ENCODE data around the gene MBTPS1.

The MBTPS1 gene

DNA sequence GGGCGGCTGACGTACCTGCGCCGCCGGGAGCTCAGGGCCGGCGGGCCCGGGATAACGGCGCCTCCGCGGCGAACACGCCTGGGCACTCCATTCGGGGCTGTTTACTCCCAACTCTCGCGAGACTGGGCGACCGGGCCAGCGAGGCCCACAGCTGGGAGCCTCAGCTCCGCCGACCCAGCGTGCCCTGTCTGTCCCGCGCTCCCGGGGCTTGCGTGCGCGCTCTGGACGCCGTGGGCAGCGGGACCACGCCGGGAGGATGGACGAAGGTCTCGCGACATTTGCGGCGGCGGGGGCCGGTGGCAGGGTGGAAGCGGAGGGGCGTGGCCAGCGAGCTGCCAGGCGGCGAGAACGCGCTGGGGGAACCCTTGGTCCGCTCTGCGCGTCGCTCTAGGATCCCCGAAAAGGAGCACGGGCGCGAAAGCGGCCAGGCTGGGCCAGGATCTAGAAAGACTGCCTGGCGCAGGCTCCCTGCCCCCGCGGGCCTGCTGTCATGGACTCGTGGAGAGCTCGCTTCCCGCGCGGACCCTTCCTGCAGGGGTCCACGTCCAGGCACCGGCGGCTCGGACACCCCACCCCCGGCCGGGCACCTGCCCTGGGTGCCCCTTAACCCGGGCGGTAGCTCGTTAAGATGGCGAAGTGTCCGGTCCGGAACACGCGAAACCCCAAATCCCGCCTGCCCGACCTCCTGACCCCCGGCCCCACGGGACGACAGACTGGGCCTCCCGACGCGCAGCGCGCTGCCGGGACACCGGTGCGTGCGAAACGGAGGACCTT, at the start of gene MBTPS1:
Gene MBTPS1 (minus strand): TSS at position 223 of the 774 bp plus-strand sequence. CDS start 15,159 bp downstream, outside the sequence.
- Histone ChIP-seq H3K27ac (ENCODE audit: low read length) (peak within 1 kb of the TSS; percentile 57), H3K4me2 (ENCODE audit: low read length) (peak within 1 kb of the TSS; percentile 87), H3K79me2 (ENCODE audit: low read length) (peaks cover 34% of the 10 kb centered on the region), H3K4me3 (ENCODE audit: low read length) (peak within 1 kb of the TSS; percentile 82), H3K4me1 (ENCODE audit: low read length) (peaks cover 11% of the 10 kb centered on the region; the same call in 1 of the 2 replicates), H3K9ac (ENCODE audit: low read length) (peak within 1 kb of the TSS; percentile 84), H3K27me3 (ENCODE audit: low read depth, low read length) (no peaks in the 10 kb centered on the region), H3K9me3 (ENCODE audit: insufficient read depth, low read length) (no peaks in the 10 kb centered on the region), H2AFZ (ENCODE audit: low read depth, low read length) (peak within 1 kb of the TSS; percentile 82), H3K36me3 (replicated peaks; ENCODE audit: low read depth, low read length) (no peaks in the 10 kb centered on the region), H4K20me1 (ENCODE audit: insufficient read depth, low read length) (peaks cover 6% of the 10 kb centered on the region)
- TF ChIP-seq, protein P1, sequence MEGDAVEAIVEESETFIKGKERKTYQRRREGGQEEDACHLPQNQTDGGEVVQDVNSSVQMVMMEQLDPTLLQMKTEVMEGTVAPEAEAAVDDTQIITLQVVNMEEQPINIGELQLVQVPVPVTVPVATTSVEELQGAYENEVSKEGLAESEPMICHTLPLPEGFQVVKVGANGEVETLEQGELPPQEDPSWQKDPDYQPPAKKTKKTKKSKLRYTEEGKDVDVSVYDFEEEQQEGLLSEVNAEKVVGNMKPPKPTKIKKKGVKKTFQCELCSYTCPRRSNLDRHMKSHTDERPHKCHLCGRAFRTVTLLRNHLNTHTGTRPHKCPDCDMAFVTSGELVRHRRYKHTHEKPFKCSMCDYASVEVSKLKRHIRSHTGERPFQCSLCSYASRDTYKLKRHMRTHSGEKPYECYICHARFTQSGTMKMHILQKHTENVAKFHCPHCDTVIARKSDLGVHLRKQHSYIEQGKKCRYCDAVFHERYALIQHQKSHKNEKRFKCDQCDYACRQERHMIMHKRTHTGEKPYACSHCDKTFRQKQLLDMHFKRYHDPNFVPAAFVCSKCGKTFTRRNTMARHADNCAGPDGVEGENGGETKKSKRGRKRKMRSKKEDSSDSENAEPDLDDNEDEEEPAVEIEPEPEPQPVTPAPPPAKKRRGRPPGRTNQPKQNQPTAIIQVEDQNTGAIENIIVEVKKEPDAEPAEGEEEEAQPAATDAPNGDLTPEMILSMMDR (IDR thresholded peaks at IDR 0.05; ENCODE audit: low read depth, low read length): no peak
- TF ChIP-seq EZH2phosphoT487 (IDR thresholded peaks at IDR 0.05; ENCODE audit: low read depth): no peak

GRCh38 chr16:84165746-84166145, 49.0 kb upstream of the MBTPS1 start:
- H3K27me3 ChIP-seq (ENCODE audit: low read depth, low read length): peaks cover 48% of the 10 kb centered on the region
- no peaks in the 10 kb centered on the region for H3K4me1 ChIP-seq (ENCODE audit: low read length)
- H3K9me3 ChIP-seq (ENCODE audit: insufficient read depth, low read length): no peaks in the 10 kb centered on the region
- H3K4me3 ChIP-seq (ENCODE audit: low read length): no peak overlapping the region
- no peaks in the 10 kb centered on the region for H4K20me1 ChIP-seq (ENCODE audit: insufficient read depth, low read length)
- no peak overlapping the region for H3K9ac ChIP-seq (ENCODE audit: low read length)
- no peaks in the 10 kb centered on the region for H3K79me2 ChIP-seq (ENCODE audit: low read length)
- H3K27ac ChIP-seq (ENCODE audit: low read length): no peak overlapping the region
- H3K36me3 ChIP-seq (replicated peaks; ENCODE audit: low read depth, low read length): no peaks in the 10 kb centered on the region
- TF ChIP-seq, protein P1 (IDR thresholded peaks at IDR 0.05; ENCODE audit: low read depth, low read length): no peak
- no peak for TF ChIP-seq EZH2phosphoT487 (IDR thresholded peaks at IDR 0.05; ENCODE audit: low read depth)
- H2AFZ ChIP-seq (ENCODE audit: low read depth, low read length): no peak overlapping the region
- no peak overlapping the region for H3K4me2 ChIP-seq (ENCODE audit: low read length)

DNA sequence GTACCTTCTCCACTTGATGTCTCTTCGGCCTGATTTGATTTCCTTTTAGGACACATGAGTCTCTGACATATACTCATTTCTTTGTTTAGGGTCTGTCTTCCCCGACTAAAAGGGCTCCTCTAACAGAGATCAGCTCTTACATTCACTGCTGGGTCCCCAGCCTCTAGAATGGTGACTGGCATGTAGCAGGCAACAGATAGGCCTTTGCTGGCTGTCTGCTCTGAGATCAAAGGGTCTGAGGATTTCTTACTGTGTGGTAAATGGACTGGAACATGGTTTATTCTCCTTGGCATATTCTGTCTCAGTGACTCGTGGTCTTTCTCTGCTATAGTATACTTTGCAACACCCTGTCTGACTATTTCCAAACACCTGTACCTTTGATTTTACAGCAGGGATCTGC, 45.1 kb upstream of the MBTPS1 start:
- TF ChIP-seq, protein P1 (IDR thresholded peaks at IDR 0.05; ENCODE audit: low read depth, low read length): no peak
- TF ChIP-seq EZH2phosphoT487 (IDR thresholded peaks at IDR 0.05; ENCODE audit: low read depth): no peak
- Histone ChIP-seq H3K36me3 (replicated peaks; ENCODE audit: low read depth, low read length) (no peaks in the 10 kb centered on the region), H3K9me3 (ENCODE audit: insufficient read depth, low read length) (no peaks in the 10 kb centered on the region), H3K27me3 (ENCODE audit: low read depth, low read length) (peaks cover 64% of the 10 kb centered on the region), H2AFZ (ENCODE audit: low read depth, low read length) (no peak overlapping the region), H4K20me1 (ENCODE audit: insufficient read depth, low read length) (no peaks in the 10 kb centered on the region), H3K79me2 (ENCODE audit: low read length) (no peaks in the 10 kb centered on the region), H3K27ac (ENCODE audit: low read length) (no peak overlapping the region), H3K9ac (ENCODE audit: low read length) (no peak overlapping the region), H3K4me3 (ENCODE audit: low read length) (no peak overlapping the region), H3K4me2 (ENCODE audit: low read length) (no peak overlapping the region), H3K4me1 (ENCODE audit: low read length) (peaks cover 8% of the 10 kb centered on the region)

DNA sequence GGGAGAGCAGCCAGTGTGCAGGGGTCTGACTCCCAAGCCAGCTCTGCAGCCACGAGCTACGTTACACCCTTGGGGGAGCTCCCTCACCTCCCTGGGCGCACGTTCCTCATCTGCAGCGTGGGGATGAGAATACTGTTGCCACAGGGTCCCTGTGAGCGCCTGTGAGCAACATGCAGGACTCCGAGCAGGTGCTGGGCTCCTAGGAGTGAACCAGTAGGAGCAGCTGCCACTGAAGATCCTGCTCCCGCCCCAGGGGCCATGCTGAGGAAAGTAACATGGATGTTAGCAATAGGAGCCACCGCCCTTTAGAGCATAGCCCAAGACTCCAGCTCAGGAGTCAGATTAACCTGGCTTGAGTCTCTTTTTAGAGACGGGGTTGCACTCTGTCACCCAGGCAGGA, 44.3 kb upstream of the MBTPS1 start:
- Histone ChIP-seq H3K36me3 (replicated peaks; ENCODE audit: low read depth, low read length) (no peaks in the 10 kb centered on the region), H2AFZ (ENCODE audit: low read depth, low read length) (no peak overlapping the region), H3K9me3 (ENCODE audit: insufficient read depth, low read length) (no peaks in the 10 kb centered on the region), H4K20me1 (ENCODE audit: insufficient read depth, low read length) (no peaks in the 10 kb centered on the region), H3K4me1 (ENCODE audit: low read length) (peaks cover 8% of the 10 kb centered on the region), H3K9ac (ENCODE audit: low read length) (no peak overlapping the region), H3K79me2 (ENCODE audit: low read length) (no peaks in the 10 kb centered on the region), H3K27me3 (ENCODE audit: low read depth, low read length) (peaks cover 65% of the 10 kb centered on the region), H3K27ac (ENCODE audit: low read length) (no peak overlapping the region), H3K4me2 (ENCODE audit: low read length) (no peak overlapping the region), H3K4me3 (ENCODE audit: low read length) (no peak overlapping the region)
- no peak for TF ChIP-seq EZH2phosphoT487 (IDR thresholded peaks at IDR 0.05; ENCODE audit: low read depth)
- TF ChIP-seq, protein P1 (IDR thresholded peaks at IDR 0.05; ENCODE audit: low read depth, low read length): no peak
